ENCODE data around the gene DOCK6.
A peak's percentile ranks its signal among the peaks of the same experiment; 100 is the strongest.
"Not testable (repeated sequence)": the region's sequence is repeated elsewhere in the genome, so short reads cannot be mapped to it uniquely, and the experiment has no call there.

DOCK6 gene

GRCh38 chr19:11180346-11180745 is 82.0 kb downstream of the DOCK6 start:
- no peak overlapping the region for H3K9ac ChIP-seq (ENCODE audit: low read length)
- H3K4me1 ChIP-seq (ENCODE audit: low read length) = peaks cover 10% of the 10 kb centered on the region; the same call in 1 of the 2 replicates
- H3K4me2 ChIP-seq (ENCODE audit: low read depth, low read length) = peak overlapping the region; percentile 63; the same call in 1 of the 2 replicates
- no peaks in the 10 kb centered on the region for H3K27me3 ChIP-seq (replicated peaks; ENCODE audit: insufficient read depth, low read length)
- no peaks in the 10 kb centered on the region for H3K9me2 ChIP-seq (replicated peaks; ENCODE audit: insufficient read depth, low read length)
- peaks cover 8% of the 10 kb centered on the region; the same call in 1 of the 2 replicates for H3F3A ChIP-seq (ENCODE audit: insufficient read depth, low read length)
- no peaks in the 10 kb centered on the region for H3K9me3 ChIP-seq (replicated peaks; ENCODE audit: insufficient read depth, low read length)
- no peaks in the 10 kb centered on the region for H3K79me2 ChIP-seq (ENCODE audit: low read length)
- H3K27ac ChIP-seq (ENCODE audit: low read length) = no peak overlapping the region
- H2AFZ ChIP-seq (ENCODE audit: low read length) = peak overlapping the region; percentile 81
- no peaks in the 10 kb centered on the region for H3K36me3 ChIP-seq (replicated peaks; ENCODE audit: insufficient read depth, low read length)
- TF ChIP-seq CTCF (IDR thresholded peaks at IDR 0.05; ENCODE audit: low read length) = no peak
- no peak for TF ChIP-seq EZH2 (optimal IDR thresholded peaks at IDR 0.05; ENCODE audit: low read depth, low read length)
- no peaks in the 10 kb centered on the region for H4K20me1 ChIP-seq (ENCODE audit: insufficient read depth, low read length)
- H3K4me3 ChIP-seq (ENCODE audit: low read length) = no peak overlapping the region
- no peak for DNase-seq

- no peaks in the 10 kb centered on the region for H3K9me2 ChIP-seq (replicated peaks; ENCODE audit: insufficient read depth, low read length)
- H3K9me3 ChIP-seq (replicated peaks; ENCODE audit: insufficient read depth, low read length) = no peaks in the 10 kb centered on the region
- H3K4me2 ChIP-seq (ENCODE audit: low read depth, low read length) = peak overlapping the region; percentile 63
- TF ChIP-seq EZH2phosphoT487 (IDR thresholded peaks at IDR 0.05; ENCODE audit: low read length) (no peak), EZH2 (optimal IDR thresholded peaks at IDR 0.05; ENCODE audit: low read depth, low read length) (no peak), CTCF (IDR thresholded peaks at IDR 0.05; ENCODE audit: low read length) (no peak)
- H3K4me1 ChIP-seq (ENCODE audit: low read length) = peaks cover 10% of the 10 kb centered on the region; the same call in 1 of the 2 replicates
- H3K36me3 ChIP-seq (replicated peaks; ENCODE audit: insufficient read depth, low read length) = no peaks in the 10 kb centered on the region
- peak overlapping the region; percentile 81 for H2AFZ ChIP-seq (ENCODE audit: low read length)
- H4K20me1 ChIP-seq (ENCODE audit: insufficient read depth, low read length) = no peaks in the 10 kb centered on the region
- peak overlapping the region; percentile 41; the same call in 1 of the 2 replicates for H3K27ac ChIP-seq (ENCODE audit: low read length)
- peaks cover 8% of the 10 kb centered on the region; the same call in 1 of the 2 replicates for H3F3A ChIP-seq (ENCODE audit: insufficient read depth, low read length)
- no peaks in the 10 kb centered on the region for H3K79me2 ChIP-seq (ENCODE audit: low read length)
- peak overlapping the region; percentile 35; the same call in 1 of the 2 replicates for H3K9ac ChIP-seq (ENCODE audit: low read length)
- H3K27me3 ChIP-seq (replicated peaks; ENCODE audit: insufficient read depth, low read length) = no peaks in the 10 kb centered on the region
- peak overlapping the region; percentile 35 for H3K4me3 ChIP-seq (ENCODE audit: low read length)
- DNase-seq = peak; percentile 74
Measured at GRCh38 chr19:11179716-11180297, 82.5 kb downstream of the DOCK6 start.

DNA sequence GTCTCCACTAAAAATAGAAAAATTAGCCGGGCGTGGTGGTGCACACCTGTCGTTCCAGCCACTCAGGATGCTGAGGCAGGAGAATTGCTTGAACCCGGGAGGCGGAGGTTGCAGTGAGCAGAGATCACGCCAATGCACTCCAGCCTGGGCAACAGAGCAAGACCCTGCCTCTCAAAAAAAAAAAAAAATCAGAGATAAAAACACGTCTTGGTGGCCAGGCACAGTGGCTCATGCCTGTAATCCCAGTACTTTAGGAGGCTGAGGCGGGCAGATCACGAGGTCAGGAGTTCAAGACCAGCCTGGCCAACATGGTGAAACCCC is 83.2 kb downstream of the DOCK6 start:
- not testable (repeated sequence) for H3K36me3 ChIP-seq (replicated peaks; ENCODE audit: insufficient read depth, low read length)

GRCh38 chr19:11177592-11177991 is 84.7 kb downstream of the DOCK6 start:
- Histone ChIP-seq H4K20me1 (ENCODE audit: insufficient read depth, low read length) (no peaks in the 10 kb centered on the region), H3K79me2 (ENCODE audit: low read length) (no peaks in the 10 kb centered on the region), H3K36me3 (replicated peaks; ENCODE audit: insufficient read depth, low read length) (no peaks in the 10 kb centered on the region), H3K9me3 (replicated peaks; ENCODE audit: insufficient read depth, low read length) (no peaks in the 10 kb centered on the region), H3F3A (ENCODE audit: insufficient read depth, low read length) (peaks cover 8% of the 10 kb centered on the region; the same call in 1 of the 2 replicates), H3K9me2 (replicated peaks; ENCODE audit: insufficient read depth, low read length) (no peaks in the 10 kb centered on the region), H3K4me3 (ENCODE audit: low read length) (no peak overlapping the region), H3K4me1 (ENCODE audit: low read length) (peaks cover 10% of the 10 kb centered on the region; the same call in 1 of the 2 replicates), H3K27ac (ENCODE audit: low read length) (no peak overlapping the region), H3K4me2 (ENCODE audit: low read depth, low read length) (no peak overlapping the region), H3K9ac (ENCODE audit: low read length) (no peak overlapping the region), H3K27me3 (replicated peaks; ENCODE audit: insufficient read depth, low read length) (no peaks in the 10 kb centered on the region), H2AFZ (ENCODE audit: low read length) (no peak overlapping the region)
- TF ChIP-seq EZH2 (optimal IDR thresholded peaks at IDR 0.05; ENCODE audit: low read depth, low read length) (no peak), EZH2phosphoT487 (IDR thresholded peaks at IDR 0.05; ENCODE audit: low read length) (no peak), CTCF (IDR thresholded peaks at IDR 0.05; ENCODE audit: low read length) (no peak)
- DNase-seq = no peak

More for the DNA sequence above, 83.2 kb downstream of the DOCK6 start:
- H3K9me3 ChIP-seq (replicated peaks; ENCODE audit: insufficient read depth, low read length); DNase-seq; H3K27ac ChIP-seq (ENCODE audit: low read length); H3K4me1 ChIP-seq (ENCODE audit: low read length); H4K20me1 ChIP-seq (ENCODE audit: insufficient read depth, low read length); H3F3A ChIP-seq (ENCODE audit: insufficient read depth, low read length); H3K79me2 ChIP-seq (ENCODE audit: low read length); H3K4me3 ChIP-seq (ENCODE audit: low read length); H2AFZ ChIP-seq (ENCODE audit: low read length); H3K9ac ChIP-seq (ENCODE audit: low read length); H3K9me2 ChIP-seq (replicated peaks; ENCODE audit: insufficient read depth, low read length); H3K27me3 ChIP-seq (replicated peaks; ENCODE audit: insufficient read depth, low read length): not testable (repeated sequence)
- H3K4me2 ChIP-seq (ENCODE audit: low read depth, low read length) = peak overlapping the region; percentile 63; the same call in 1 of the 2 replicates

Data from MM.1S (cell line).